Measurements from ENCODE around the gene GRIK2. TPM values are rescaled to one million over a fixed set of nuclear protein-coding genes. Genes with fewer than 3 reads are reported as not detected.
"Not testable (repeated sequence)": the region's sequence is repeated elsewhere in the genome, so short reads cannot be mapped to it uniquely, and the experiment has no call there.

The GRIK2 gene
- total RNA-seq (2014; rRNA removed; shearing (Covaris generic)), result not detected in 2 replicates

DNA sequence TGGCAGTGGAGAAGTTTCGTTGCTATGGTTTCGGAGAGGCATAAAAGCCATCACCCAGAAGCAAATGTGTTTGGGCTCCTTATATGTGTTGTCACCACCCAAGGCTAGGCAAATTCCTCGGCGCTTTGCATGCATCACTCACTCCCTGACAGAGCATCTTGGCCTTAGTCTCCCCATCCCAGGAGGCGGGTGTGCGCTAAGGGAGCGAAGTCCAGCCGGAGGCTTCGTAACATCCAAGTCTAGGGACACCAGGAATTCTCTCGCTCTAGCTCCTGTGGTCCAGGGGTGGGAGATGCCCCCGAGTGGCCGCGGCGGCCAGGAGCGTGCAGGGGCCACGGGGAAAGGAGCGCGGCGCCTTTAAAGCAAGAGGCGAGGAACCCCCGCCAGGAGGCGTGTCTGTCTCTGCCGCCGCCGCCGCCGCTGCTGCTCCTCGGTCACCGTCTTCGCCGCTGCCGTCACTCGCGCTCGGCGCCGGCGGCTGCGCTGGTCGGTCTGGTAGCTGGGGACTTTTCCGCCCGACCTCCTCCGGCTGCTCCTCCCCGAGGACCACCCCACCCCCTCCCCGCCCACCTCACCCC, at the start of gene GRIK2:
Gene GRIK2, plus strand, starts transcription at position 458 of the 578 bp plus-strand sequence.
- peak; percentile 82 for DNase-seq (ENCODE audit: low spot score)
- in situ Hi-C loops (cut with HindIII; ENCODE audit: low sequenced_read_pairs), result no loop called here

DNA sequence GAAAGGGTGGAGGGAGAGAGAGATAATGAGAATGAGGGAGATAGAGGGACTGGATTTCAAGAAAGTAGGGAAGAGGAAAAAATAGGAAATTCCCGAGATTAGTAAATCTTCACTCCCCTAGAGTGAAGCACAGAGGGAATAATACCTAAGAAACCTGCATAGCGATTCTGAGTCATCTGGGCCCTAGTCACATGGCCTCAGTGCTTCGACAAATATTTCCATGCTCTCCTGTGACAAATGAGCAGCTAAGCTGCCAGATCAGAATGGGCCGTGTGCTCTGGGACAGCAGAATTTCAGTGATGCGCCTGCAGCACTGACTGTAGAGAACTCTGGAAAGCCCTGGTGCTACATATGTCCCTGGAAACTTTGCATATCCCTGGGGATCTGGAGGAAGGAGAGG, 48.6 kb upstream of the GRIK2 start:
- no peak for DNase-seq (ENCODE audit: low spot score)
- in situ Hi-C loops (cut with HindIII; ENCODE audit: low sequenced_read_pairs), result no loop called here

DNA sequence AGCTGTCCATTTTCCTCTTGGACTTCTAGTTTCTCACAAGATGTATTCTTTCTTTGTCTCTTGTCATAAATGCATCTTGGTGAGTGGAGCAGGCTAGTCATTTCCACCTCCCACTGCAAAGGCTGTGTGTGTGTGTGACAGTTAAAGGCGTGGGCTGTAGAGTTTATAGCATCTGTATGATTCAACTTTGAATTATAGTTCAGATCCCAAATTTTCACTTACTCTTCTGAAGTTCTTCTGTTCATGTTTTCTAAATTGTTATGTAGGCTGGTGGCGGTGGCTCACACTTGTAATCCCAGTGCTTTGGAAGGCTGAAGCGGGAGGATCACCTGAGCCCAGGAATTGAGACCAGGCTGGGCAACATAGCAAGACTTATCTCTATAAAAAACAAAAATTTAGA, 44.7 kb upstream of the GRIK2 start:
- in situ Hi-C loops (cut with HindIII; ENCODE audit: low sequenced_read_pairs), result no loop called here
- no peak for DNase-seq (ENCODE audit: low spot score)

DNA sequence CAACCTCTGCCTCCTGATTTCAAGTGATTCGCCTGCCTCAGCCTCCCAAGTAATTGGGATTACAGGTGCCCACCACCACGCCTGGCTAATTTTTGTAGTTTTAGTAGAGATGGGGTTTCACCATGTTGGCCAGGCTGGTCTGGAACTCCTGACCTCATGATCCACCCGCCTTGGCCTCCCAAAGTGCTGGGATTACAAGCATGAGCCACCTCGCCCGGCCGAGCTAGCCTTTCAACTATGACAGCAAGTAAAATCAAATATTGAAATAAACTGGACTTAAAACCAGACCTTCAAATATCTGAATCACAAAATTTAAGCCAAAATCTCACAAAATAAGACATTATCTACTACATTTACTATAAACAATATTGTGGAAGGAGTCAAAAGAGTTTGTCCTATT, 42.9 kb upstream of the GRIK2 start:
- in situ Hi-C loops (cut with HindIII; ENCODE audit: low sequenced_read_pairs); DNase-seq (ENCODE audit: low spot score): not testable (repeated sequence)

DNA sequence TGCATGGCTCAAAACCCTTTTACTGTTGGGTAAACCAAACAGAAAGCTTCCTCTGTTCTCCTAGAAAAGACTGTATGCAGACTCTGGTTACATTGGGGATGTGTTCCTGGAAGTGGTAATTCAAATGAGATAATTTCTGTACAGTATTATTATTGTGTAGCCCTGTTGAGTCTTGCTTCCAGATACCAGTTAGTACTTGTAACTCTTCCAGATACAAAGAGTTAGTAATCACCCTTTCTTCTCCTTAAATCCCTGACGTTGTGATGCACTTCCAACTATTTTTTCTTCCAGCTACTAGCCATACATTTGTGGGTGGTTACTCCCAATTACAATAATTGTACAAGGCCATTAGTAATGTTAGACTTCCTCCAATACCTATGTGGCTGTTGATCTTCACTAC, 42.3 kb upstream of the GRIK2 start:
- DNase-seq (ENCODE audit: low spot score), result no peak
- in situ Hi-C loops (cut with HindIII; ENCODE audit: low sequenced_read_pairs), result no loop called here

DNA sequence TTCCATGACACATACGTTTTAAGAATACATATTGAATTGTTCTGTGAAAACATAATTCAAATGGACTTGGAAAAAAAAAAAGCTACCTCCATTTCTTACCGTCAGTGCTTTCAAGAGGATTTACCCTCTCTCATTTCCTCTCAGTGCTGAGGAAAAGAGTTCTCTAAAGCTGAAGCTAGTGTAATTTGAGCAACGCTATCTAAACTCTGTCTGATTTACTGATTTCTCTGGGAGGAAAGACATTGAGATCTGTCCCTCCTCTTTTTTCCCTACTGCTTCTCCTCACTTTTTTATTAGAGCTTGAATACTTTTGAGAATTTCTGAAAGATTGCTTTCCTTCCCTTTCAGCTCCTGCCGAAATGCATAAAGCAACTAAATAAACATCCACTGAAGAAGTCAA, 41.2 kb upstream of the GRIK2 start:
- in situ Hi-C loops (cut with HindIII; ENCODE audit: low sequenced_read_pairs), result no loop called here
- DNase-seq (ENCODE audit: low spot score), result no peak

DNA sequence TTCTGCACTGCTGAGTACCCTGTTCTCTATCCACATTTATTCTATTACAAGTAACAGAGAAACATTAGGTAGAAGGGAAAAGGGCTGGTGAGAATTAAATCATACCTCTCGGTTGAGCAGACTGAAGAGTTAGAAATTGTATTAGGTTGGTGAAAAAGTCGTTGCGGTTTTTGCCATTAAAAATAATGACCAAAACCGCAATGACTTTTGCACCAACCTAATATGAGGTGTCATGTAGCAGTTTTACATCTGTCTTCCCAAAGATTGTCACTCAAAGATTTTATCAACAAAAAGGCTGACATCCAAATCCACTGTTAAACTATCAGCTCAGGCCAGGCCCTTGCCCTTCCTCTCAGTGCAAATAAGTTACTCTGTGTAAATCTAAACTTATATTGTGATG, 28.3 kb upstream of the GRIK2 start:
- no peak for DNase-seq (ENCODE audit: low spot score)
- in situ Hi-C loops (cut with HindIII; ENCODE audit: low sequenced_read_pairs), result no loop called here

GRCh38 chr6:101379926-101380325, 13.6 kb upstream of the GRIK2 start:
- no peak for DNase-seq (ENCODE audit: low spot score)
- in situ Hi-C loops (cut with HindIII; ENCODE audit: low sequenced_read_pairs), result no loop called here

DNA sequence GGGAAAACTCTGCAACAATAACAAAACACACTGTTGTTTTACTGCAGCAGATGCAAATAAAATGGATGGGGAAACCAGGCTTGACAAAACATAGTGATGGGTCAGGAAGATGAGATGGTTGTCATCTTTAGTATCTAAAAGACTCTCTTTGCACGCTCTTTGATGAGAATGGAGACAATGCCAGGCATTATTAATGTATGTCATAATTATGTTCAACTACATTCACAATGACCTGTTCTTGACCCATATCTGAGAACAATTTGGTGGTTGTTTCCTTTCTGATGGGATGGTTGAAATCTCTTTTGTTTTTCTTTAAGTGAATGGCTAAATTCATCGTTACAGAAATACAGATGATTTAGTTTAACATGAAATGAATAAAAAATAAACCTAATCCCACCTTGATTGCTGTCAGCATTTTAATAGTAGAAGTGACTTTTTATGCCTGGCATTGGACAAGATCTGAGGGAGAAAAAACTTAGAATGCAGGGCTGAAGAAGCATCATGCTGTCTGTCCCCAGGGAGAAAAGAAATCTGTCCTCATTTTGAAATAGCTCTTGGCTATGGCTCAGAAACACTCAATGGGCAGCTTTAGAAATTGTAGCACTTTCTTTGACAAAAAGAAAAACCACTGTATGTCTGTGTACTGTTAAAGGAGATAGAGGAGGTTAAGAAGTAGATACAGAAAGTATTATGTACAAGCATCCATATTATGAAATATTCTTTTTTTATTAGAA, 12.4 kb upstream of the GRIK2 start:
- in situ Hi-C loops (cut with HindIII; ENCODE audit: low sequenced_read_pairs), result no loop called here

DNA sequence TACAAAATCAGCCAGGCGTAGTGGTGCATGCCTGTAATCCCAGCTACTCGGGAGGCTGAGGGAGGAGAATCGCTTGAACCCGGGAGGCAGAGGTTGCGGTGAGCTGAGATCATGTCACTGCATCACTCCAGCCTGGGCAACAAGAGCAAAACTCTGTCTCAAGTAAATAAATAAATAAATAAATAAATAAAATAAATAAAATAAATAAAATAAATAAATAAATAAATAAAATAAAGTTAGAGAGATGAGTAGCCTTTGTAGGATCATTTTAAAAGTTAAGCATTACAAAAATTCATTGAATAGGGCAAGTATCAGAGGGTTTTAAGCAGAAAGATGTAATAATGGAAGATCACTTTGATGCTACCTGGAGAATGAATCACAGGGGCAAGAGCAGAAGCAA, 9.8 kb upstream of the GRIK2 start:
- in situ Hi-C loops (cut with HindIII; ENCODE audit: low sequenced_read_pairs); DNase-seq (ENCODE audit: low spot score): not testable (repeated sequence)

More for the DNA sequence above, 12.4 kb upstream of the GRIK2 start:
- no peak for DNase-seq (ENCODE audit: low spot score)

GRCh38 chr6:101386982-101387381, 6.5 kb upstream of the GRIK2 start:
- in situ Hi-C loops (cut with HindIII; ENCODE audit: low sequenced_read_pairs), result no loop called here
- no peak for DNase-seq (ENCODE audit: low spot score)

- DNase-seq (ENCODE audit: low spot score), result peak; percentile 61
- in situ Hi-C loops (cut with HindIII; ENCODE audit: low sequenced_read_pairs), result no loop called here
These were observed 1.5 kb upstream of the GRIK2 start for GRCh38 chr6:101391772-101392585.

- in situ Hi-C loops (cut with HindIII; ENCODE audit: low sequenced_read_pairs), result no loop called here
- DNase-seq (ENCODE audit: low spot score), result peak; percentile 45
These were observed 800 bp upstream of the GRIK2 start for GRCh38 chr6:101392586-101393230.

DNA sequence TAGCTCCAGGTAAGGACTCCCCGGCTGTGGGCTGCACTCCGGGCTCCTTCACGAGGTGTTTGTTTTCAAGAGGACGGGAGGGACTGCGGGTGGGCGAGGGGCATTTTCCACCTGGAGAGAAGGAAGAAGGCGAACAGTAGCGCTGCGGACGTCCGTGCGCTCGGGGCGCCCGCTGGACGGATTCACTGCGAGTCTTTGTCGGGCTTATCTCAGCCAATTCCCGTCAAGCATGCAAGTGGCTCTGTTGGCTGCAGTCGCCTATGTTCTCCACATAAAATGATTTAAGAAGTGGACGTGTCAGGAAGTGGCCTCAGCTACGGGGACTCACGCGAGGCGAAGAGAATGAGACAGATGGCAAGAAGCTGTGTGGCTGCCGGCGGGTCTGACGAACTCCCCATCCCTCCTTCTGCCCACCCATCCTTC, 332 bp downstream of the GRIK2 start:
- in situ Hi-C loops (cut with HindIII; ENCODE audit: low sequenced_read_pairs), result no loop called here
- DNase-seq (ENCODE audit: low spot score), result peak; percentile 79

GRCh38 chr6:101394936-101395335, 1.4 kb downstream of the GRIK2 start:
- DNase-seq (ENCODE audit: low spot score), result no peak
- in situ Hi-C loops (cut with HindIII; ENCODE audit: low sequenced_read_pairs), result no loop called here

GRCh38 chr6:101395345-101395744, 1.8 kb downstream of the GRIK2 start:
- in situ Hi-C loops (cut with HindIII; ENCODE audit: low sequenced_read_pairs), result no loop called here
- DNase-seq (ENCODE audit: low spot score), result peak; percentile 64

DNA sequence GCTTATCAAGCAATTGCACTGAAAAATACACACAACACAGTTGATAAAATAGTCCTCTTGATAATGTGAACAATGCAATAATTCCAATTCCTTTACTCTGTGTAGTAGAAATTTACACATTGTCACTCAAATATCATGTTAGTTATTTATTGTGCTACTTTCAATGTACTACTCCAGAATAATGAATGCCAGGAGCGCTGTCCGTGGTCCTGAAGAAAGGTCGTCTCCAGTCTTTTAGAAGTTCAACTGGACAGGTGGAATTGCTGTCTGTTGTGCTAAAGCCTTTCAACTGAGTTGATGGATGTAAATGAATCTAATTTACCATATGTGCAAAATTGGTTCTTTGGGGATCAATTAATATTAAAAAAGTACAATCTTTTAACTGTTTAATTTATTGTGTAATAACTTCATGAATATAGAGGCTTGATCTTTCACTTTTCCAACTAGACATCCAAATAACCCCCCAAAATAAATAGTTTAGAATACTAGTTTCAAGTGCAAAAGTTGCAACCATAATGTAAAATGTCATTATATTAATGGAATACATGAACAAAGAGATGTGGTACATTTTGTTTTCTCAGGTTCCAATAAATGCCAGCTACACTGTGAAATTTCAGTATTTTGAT, 3.2 kb downstream of the GRIK2 start:
- DNase-seq (ENCODE audit: low spot score), result peak; percentile 67
- in situ Hi-C loops (cut with HindIII; ENCODE audit: low sequenced_read_pairs), result no loop called here

- DNase-seq (ENCODE audit: low spot score), result peak; percentile 93
- in situ Hi-C loops (cut with HindIII; ENCODE audit: low sequenced_read_pairs), result no loop called here
These were observed 3.7 kb downstream of the GRIK2 start for GRCh38 chr6:101397199-101397598.
